GM18508 (cell line): ENCODE data around the gene TMEM271.

ENCODE experiments used
- ATAC-seq: cut with Tn5 transposase; IDR thresholded peaks from one replicate; pipeline ENCODE4 v1.9.1; 2021; ENCODE audit warnings: moderate number of reproducible peaks; ENCODE audit not compliant: insufficient read depth, unreplicated experiment

The TMEM271 gene

DNA sequence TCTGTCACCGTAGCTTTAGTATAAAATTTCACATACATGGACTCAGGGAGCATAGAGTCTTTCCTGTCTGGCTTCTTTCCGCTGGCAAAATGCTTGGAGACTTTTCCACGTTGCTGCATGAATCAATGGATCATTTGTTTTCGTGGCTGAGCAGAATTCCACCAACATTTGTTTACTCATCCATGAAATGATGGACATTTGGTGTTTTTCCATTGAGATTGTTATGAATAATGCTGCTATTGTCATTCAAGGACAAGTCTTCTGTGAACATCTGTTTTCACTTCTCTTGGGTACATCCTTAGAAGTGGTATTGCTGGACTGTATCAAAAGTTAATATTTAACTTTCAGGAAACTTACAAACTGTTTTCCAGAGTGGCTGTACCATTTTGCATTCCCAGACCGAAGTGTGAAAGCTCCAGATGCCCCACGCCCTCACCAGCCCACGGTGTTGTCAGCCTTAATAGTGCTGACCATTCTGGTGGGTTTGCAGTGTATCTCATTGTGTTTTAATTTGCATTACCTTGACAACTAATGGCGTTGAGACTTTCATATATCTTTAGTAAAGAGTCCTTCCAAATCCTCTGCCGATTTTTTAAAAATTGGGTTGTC, 5.8 kb upstream of the TMEM271 start:
- no peak for ATAC-seq

GRCh38 chr4:581181-581580, 5.1 kb upstream of the TMEM271 start:
- no peak for ATAC-seq

- ATAC-seq = no peak
These were observed 3.6 kb upstream of the TMEM271 start for GRCh38 chr4:579543-580175.

GRCh38 chr4:578451-579443, 2.7 kb upstream of the TMEM271 start:
- no peak for ATAC-seq

GRCh38 chr4:577499-578450, 1.7 kb upstream of the TMEM271 start:
- ATAC-seq = no peak

DNA sequence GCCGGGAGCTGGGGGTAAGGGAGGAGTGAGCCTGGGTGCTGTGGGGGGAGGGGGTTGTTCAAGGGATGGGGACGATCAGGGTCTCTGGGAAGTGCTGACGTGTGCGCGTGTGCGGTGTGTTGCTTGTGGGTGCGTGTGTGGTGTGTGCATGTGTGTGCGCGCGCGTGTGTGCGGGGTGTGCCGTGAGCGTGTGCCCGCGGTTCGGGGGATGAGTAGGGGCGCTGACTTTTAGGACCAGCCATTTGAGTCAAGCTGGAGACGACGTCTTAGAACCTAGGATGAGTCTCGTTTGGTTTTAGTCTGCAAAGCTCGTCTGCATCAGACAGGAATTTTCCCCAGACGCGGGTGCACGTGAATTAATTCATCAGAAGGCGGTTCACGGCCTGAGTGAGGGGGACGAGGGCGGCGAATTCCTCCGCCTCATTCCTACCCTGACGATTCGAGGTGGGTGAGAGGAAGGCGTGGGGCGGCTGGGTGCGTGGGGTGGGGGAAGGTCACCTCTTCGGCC, 950 bp upstream of the TMEM271 start:
- no peak for ATAC-seq

DNA sequence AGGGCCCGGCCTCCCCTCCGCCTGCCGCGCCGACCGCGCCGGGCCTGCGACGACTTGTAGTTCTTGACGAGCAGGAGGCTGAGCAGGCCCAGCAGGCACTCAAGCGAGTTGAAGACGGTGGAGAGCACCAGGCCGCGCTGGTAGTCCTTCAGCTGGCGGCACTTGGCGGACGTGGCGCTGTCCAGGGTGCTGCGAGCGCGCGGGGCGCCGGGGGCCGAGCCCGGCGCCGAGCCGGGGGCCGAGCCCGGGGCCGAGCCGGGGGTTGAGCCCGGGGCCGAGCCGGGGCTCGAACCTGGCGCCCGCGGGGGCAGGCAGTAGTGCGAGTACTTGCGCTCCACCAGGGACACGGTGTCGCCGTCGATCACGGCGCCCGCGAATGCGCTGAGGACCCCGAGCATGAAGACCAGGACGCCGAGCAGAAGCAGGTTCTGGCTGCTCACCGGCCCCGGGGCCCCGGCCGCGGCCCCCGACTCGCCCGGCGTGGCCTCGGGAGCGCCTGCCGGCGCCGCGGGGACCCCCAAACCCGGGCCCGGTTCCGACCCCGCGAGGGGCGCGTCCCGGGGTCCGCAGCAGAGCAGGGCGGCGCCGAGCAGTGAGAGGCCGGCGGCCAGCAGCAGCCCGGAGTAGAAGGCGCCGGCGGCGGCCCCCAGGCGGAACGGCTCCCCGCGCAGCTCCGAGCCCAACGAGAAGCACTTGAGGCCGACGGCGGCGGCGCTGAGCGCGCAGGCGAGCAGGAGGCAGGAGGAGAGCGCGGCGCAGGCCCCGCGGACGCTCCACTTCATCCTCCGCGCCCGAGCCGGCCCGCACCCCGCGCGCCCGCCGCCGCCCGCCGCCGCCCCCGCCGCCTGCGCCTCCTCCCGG, 584 bp downstream of the TMEM271 start:
- no peak for ATAC-seq

DNA sequence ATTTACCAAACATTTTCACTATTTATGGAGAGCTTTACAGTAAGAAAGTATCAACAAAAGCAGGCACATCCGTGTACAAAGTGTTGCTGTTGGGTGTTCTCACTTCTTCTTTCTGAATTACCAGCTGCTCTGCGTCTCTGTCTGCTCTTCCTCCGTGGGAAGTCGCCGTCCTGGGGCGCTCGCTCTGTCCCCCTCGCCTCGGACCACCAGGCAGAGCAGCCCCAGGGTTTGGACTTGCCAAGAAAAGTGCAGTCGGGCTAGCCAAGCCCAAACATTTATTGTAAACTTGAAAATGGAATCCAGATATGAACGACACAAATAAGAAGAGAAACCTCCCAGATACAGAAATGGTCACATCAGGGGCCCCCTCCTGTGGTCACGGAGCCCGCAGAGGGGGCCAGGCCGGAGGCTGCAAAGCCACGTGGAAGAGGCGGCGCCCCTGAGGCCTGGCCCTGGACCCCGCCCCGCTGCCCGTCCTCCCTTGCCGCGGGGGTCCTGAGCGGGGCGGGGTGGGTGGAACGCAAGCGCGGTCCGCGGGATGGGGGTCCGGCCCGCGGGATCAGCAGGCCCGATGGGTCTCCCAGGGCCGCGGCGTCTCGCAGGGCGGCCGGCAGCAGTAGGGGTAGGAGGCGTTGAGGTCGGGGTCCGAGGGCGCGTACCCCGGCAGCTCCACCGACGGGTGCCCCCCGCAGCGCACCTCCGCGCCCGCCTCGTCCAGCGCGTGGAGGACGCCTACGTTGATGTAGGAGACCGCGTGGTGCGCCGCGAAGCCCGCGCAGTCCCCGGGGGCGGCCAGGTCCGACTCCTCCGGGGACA, 1.5 kb downstream of the TMEM271 start:
- ATAC-seq = no peak

DNA sequence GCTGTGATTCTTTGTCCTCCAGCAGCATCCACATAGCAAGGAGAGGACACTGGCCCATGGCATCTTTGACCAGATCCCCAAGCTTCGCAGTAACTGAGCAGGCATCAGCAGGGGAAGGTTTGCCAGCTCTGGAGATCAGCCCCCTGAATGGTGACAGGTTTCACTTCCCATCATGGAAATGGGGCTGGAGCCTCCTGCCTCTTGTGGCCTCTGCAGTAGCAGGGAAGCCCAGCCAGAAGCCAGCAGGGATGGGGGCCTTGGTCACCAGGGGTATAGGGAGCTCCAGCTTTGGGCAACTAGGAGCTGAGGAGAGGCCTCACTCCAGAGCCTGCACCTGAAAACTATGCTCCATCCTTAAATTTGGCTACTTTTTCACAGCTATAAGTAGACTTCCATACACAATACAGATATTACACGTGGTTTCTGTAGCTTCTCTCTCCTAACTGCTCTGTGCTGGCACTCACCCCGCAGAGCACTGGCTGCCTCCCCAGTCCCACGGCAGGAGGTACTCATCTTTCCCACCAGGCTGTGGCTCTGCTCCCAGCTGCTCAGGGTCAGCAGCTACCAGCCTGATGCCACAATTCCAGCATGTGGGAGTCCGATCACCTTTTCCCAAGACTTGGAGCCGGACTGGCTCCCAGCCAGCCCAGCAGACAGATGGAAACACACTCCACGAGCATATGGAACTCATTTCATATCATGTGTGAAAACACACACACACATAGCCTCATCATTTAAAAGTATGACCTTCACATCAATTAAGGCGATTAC, 2.8 kb downstream of the TMEM271 start:
- ATAC-seq = no peak

DNA sequence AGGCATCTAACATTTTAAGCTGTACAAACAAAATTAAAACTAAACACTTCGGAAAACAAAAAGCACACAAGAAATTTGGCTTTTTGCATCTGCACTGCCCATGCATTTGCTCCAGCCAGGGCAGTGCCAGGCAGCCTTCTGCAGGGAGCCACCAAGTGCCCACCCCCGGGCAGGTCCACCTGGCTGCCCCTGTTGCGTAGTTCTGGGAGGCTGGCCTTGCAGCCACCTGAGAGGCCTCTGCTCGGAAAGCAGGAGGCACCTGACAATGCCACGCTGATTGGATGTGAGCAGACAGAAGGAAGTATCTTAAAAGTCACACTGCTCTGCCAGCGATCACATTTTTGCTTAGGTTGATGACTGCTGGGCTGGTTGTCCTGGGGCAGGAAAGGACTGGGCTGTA, 3.5 kb downstream of the TMEM271 start:
- ATAC-seq = no peak

DNA sequence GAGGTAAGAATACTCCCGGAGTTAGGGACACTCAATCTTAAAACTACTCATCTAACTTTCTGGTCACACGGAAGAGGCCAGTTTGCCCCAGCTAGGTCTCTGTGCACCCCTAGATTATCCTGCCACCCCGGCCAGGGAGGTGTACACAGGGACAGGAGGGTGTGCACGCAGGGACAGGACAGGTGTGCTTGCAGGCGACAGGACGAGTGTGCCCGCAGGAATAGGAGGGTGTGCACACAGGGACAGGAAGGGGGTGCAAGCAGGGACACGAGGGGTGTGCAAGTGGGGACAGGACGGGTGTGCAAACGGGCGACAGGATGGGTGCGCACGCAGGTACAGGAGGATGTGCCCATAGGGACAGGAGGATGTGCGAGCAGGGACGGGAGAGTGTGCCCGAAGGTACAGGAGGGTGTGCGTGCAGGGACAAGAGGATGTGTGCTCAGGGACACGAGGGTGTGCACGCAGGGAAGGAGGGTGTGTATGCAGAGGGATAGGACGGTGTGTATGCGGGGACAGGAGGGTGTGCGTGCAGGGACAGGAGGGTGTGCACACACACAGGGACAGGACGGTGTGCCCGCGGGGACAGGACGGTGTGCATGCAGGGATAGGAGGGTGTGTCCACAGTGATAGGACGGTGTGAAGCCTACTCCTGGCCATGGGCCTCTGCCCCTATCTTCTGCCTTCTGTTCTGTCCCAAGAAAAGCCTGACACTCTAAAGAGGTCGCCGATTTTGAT, 4.1 kb downstream of the TMEM271 start:
- ATAC-seq = no peak

DNA sequence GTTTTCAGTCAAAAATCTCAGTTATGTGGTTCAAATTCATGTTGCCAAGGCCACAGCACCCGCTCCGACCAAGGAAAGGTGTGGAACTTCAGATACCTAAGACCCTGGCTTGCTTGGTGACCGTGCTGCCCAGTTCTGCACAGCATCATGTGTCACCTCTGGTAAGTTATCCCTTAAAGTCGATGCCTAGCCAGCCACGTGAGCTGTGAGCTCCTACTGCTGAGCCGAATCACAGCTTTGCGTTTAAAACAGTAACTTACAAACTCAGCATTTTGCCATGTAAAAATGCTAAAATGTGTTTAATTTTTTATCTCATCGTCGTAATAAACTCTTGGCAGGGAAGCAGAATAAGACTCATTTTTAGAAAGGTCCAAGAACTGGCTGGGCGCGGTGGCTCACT, 5.3 kb downstream of the TMEM271 start:
- no peak for ATAC-seq

- ATAC-seq = no peak
These were observed 6.0 kb downstream of the TMEM271 start for GRCh38 chr4:569958-570667.

DNA sequence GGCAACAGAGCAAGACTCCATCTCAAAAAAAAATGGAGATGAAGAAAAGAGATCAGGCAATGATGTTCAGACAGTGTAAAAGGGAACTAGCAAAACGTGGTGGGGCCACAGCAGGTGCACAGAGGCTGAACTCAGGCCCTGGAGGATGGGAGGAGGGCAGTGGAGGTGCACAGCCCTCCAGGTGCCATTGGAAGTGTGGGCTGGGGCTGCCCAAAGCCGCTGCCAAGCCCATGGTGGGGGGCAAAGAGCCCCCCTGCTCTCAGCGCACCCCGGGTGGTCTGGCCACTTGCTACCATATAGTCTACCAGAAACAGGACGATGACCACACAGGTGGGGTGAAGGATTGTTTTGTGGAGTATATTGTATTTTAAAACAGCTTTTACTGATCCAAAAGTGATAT, 7.1 kb downstream of the TMEM271 start:
- no peak for ATAC-seq

DNA sequence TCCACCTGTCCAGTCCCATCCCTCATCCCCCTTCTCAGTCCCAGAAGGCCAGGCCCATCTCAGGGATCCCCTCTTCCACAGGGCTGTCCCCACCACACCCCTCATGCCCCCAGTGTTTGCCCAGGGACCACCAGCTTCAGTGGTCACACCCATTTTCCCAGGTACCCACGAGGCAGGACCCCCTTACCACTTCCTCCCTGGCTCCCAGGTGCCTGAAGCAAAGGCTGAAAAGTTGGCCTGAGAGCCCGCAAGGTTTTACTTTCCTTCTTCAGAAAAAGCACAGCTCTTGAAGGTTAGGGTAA, 7.8 kb downstream of the TMEM271 start:
- no peak for ATAC-seq
